ENCODE data around the gene NME9.

DNA sequence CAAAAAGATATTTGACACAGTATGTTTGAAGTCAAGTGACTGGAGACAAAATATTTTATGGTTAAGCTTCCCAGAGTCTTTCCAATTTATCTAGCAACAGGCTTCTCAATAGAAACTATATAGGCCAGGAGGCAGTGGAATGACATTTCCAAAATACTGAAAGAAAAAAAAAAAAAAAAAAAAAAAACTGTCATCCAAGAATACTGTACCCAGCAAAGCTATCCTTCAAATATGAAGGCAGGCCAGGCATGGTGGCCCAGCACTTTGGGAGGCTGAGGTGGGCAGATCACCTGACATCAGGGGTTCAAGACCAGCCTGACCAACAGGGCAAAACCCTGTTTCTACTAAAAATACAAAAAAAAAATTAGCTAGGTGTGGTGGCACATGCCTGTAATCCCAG is 20.9 kb downstream of the NME9 start:
- no peak for TF ChIP-seq EZH2 (IDR thresholded peaks at IDR 0.05; ENCODE audit: low read length, missing control alignments)
- TF ChIP-seq, protein P1, sequence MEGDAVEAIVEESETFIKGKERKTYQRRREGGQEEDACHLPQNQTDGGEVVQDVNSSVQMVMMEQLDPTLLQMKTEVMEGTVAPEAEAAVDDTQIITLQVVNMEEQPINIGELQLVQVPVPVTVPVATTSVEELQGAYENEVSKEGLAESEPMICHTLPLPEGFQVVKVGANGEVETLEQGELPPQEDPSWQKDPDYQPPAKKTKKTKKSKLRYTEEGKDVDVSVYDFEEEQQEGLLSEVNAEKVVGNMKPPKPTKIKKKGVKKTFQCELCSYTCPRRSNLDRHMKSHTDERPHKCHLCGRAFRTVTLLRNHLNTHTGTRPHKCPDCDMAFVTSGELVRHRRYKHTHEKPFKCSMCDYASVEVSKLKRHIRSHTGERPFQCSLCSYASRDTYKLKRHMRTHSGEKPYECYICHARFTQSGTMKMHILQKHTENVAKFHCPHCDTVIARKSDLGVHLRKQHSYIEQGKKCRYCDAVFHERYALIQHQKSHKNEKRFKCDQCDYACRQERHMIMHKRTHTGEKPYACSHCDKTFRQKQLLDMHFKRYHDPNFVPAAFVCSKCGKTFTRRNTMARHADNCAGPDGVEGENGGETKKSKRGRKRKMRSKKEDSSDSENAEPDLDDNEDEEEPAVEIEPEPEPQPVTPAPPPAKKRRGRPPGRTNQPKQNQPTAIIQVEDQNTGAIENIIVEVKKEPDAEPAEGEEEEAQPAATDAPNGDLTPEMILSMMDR (conservative IDR thresholded peaks at IDR 0.05 in 1 of 2, IDR thresholded peaks at IDR 0.05 in 1 of 2; ENCODE audit: low read depth in 1 of 2, low read length in 2 of 2): no peak
